HG03139 (cell line): ENCODE data around the gene ACOD1.
A peak's percentile ranks its signal among the peaks of the same experiment; 100 is the strongest.
"Not testable (repeated sequence)": the region's sequence is repeated elsewhere in the genome, so short reads cannot be mapped to it uniquely, and the experiment has no call there.

Source experiments
- ATAC-seq: cut with Tn5 transposase; IDR thresholded peaks from one replicate; pipeline ENCODE4 v1.9.1; 2021; ENCODE audit not compliant: unreplicated experiment

The ACOD1 gene

GRCh38 chr13:76948149-76948548 lies at the start of gene ACOD1:
Gene ACOD1, plus strand, starts transcription at chr13:76948511. Its CDS starts 48 bp downstream, at chr13:76948559.
- no peak for ATAC-seq

GRCh38 chr13:76899066-76899465 lies 49.2 kb upstream of the ACOD1 start:
- ATAC-seq = not testable (repeated sequence)

GRCh38 chr13:76903544-76904162 lies 44.7 kb upstream of the ACOD1 start:
- ATAC-seq = peak; percentile 98

- no peak for ATAC-seq
Measured at GRCh38 chr13:76904507-76904906, 43.8 kb upstream of the ACOD1 start.

- ATAC-seq = no peak
Measured at GRCh38 chr13:76912476-76912875, 35.8 kb upstream of the ACOD1 start.

- no peak for ATAC-seq
Measured at GRCh38 chr13:76913898-76914297, 34.4 kb upstream of the ACOD1 start.

GRCh38 chr13:76917095-76917494 lies 31.2 kb upstream of the ACOD1 start:
- no peak for ATAC-seq

- ATAC-seq = not testable (repeated sequence)
Measured at GRCh38 chr13:76917755-76918481, 30.4 kb upstream of the ACOD1 start.

- no peak for ATAC-seq
Measured at GRCh38 chr13:76921516-76921915, 26.8 kb upstream of the ACOD1 start.

GRCh38 chr13:76925115-76925514 lies 23.2 kb upstream of the ACOD1 start:
- ATAC-seq = no peak

- no peak for ATAC-seq
Measured at GRCh38 chr13:76927955-76928354, 20.4 kb upstream of the ACOD1 start.

GRCh38 chr13:76928456-76928855 lies 19.9 kb upstream of the ACOD1 start:
- no peak for ATAC-seq

- ATAC-seq = no peak
Measured at GRCh38 chr13:76929320-76929719, 19.0 kb upstream of the ACOD1 start.

GRCh38 chr13:76929851-76930374 lies 18.4 kb upstream of the ACOD1 start:
- ATAC-seq = no peak

- ATAC-seq = no peak
Measured at GRCh38 chr13:76932076-76932475, 16.2 kb upstream of the ACOD1 start.

GRCh38 chr13:76934671-76935070 lies 13.6 kb upstream of the ACOD1 start:
- ATAC-seq = no peak

- ATAC-seq = no peak
Measured at GRCh38 chr13:76936763-76937162, 11.5 kb upstream of the ACOD1 start.

- ATAC-seq = no peak
Measured at GRCh38 chr13:76937281-76937820, 11.0 kb upstream of the ACOD1 start.

- no peak for ATAC-seq
Measured at GRCh38 chr13:76939215-76939614, 9.1 kb upstream of the ACOD1 start.

- no peak for ATAC-seq
Measured at GRCh38 chr13:76942363-76942762, 5.9 kb upstream of the ACOD1 start.

GRCh38 chr13:76943646-76944045 lies 4.7 kb upstream of the ACOD1 start:
- no peak for ATAC-seq

- ATAC-seq = no peak
Measured at GRCh38 chr13:76944456-76944855, 3.9 kb upstream of the ACOD1 start.
